Measurements from ENCODE around the gene FADS3. TPM values are rescaled to one million over a fixed set of nuclear protein-coding genes. Genes with fewer than 3 reads are reported as not detected.

The FADS3 gene
- total and polyA plus RNA-seq, 2 donors (not counting 1 experiment from before 2014, with no cell fraction given), result 79.9 to 224 TPM

DNA sequence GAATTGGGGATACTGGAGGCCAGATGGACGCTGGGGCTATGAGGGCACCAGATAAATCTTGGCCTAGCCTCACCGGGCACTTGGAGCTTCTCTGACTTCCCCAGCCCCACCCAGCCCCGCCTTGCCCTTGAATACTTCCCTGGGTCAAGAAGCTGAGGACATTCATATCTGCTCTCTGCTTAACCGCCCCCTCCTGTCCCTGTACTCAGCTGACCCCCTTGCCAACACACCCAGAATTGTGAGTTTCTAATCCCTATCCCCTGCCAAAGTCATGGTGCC lies 22.0 kb downstream of the FADS3 start:
- H3K27ac ChIP-seq (ENCODE audit: insufficient read depth, low read length), result no peak overlapping the region
- DNase-seq (ENCODE audit: low read depth in 2 of 2), result no peak
- no peaks in the 10 kb centered on the region for H3K9me3 ChIP-seq (ENCODE audit: control insufficient read depth, insufficient read depth, low read depth, low read length)
- H3K4me1 ChIP-seq (ENCODE audit: control insufficient read depth, extremely low read depth, insufficient read depth, low read length), result peaks cover 4% of the 10 kb centered on the region
- TF ChIP-seq EZH2 (IDR thresholded peaks at IDR 0.05; ENCODE audit: low read length, missing control alignments), result no peak
- TF ChIP-seq, protein P1, sequence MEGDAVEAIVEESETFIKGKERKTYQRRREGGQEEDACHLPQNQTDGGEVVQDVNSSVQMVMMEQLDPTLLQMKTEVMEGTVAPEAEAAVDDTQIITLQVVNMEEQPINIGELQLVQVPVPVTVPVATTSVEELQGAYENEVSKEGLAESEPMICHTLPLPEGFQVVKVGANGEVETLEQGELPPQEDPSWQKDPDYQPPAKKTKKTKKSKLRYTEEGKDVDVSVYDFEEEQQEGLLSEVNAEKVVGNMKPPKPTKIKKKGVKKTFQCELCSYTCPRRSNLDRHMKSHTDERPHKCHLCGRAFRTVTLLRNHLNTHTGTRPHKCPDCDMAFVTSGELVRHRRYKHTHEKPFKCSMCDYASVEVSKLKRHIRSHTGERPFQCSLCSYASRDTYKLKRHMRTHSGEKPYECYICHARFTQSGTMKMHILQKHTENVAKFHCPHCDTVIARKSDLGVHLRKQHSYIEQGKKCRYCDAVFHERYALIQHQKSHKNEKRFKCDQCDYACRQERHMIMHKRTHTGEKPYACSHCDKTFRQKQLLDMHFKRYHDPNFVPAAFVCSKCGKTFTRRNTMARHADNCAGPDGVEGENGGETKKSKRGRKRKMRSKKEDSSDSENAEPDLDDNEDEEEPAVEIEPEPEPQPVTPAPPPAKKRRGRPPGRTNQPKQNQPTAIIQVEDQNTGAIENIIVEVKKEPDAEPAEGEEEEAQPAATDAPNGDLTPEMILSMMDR (conservative IDR thresholded peaks at IDR 0.05 in 1 of 2, IDR thresholded peaks at IDR 0.05 in 1 of 2; ENCODE audit: low read depth in 1 of 2, low read length in 2 of 2), result no peak
- no peaks in the 10 kb centered on the region for H3K79me2 ChIP-seq (ENCODE audit: control insufficient read depth, insufficient read depth, low read length)
- no peaks in the 10 kb centered on the region for H3K27me3 ChIP-seq (ENCODE audit: control insufficient read depth, insufficient read depth, low read length)
- peaks cover 15% of the 10 kb centered on the region for H3K36me3 ChIP-seq (ENCODE audit: control insufficient read depth, insufficient read depth, low read length)
- no peak overlapping the region for H3K4me3 ChIP-seq (replicated peaks in 1 of 4; ENCODE audit: control extremely low read depth in 1 of 4, insufficient read depth in 1 of 4, low read depth in 3 of 4, low read length in 4 of 4)
- no peak overlapping the region for H2AFZ ChIP-seq (ENCODE audit: low read length)
- H4K20me1 ChIP-seq (ENCODE audit: control insufficient read depth, extremely low read depth, insufficient read depth, low read length), result no peaks in the 10 kb centered on the region
- no peak overlapping the region for H3K4me2 ChIP-seq (ENCODE audit: extremely low read depth, insufficient read depth, low read length)
- no peak overlapping the region for H3K9ac ChIP-seq (ENCODE audit: insufficient read depth, low read length)

DNA sequence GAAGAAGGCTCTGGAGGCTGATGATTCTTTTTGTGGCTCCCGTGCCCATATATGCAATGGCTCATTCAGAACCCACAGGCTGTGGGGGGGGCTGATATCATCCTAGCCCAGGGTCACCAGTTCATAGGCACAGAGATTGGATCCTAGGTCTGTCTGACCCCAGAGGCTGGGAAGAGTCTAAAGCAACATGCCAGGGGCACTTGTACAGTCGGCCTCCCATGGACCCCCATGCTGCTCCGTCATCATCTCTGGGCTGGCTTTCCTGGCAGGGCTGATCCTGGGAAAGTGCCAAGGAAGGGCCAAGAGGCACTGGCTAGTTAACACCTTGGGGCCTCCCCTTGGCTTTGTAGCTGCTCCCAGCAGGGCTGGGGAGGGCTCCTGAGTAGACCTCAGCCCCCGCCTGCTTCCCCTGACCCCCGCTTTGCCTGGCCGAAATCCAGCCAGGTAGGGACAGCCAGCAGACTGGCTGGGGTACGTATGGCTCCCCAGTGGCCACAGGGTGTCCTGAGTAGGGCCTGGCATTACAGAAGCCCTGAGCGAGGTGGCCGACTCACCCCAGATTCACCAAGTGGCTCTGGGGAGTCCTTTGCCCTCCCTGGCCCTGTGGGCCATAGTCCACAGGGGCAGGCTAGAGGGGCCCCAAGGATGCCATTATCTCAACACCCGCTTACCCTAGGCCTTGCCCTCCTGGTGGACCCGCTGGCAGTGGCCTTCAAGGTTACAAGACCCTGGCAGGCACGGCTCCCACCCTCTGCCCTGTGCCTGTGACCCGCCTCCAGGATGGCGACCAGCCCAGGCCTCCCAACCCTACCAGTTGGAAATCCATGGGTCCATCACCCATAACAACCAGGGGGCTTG lies 22.5 kb downstream of the FADS3 start:
- Histone ChIP-seq H2AFZ (ENCODE audit: low read length) (no peak overlapping the region), H3K9me3 (ENCODE audit: control insufficient read depth, insufficient read depth, low read depth, low read length) (no peaks in the 10 kb centered on the region), H3K27me3 (ENCODE audit: control insufficient read depth, insufficient read depth, low read length) (no peaks in the 10 kb centered on the region), H4K20me1 (ENCODE audit: control insufficient read depth, extremely low read depth, insufficient read depth, low read length) (no peaks in the 10 kb centered on the region), H3K79me2 (ENCODE audit: control insufficient read depth, insufficient read depth, low read length) (no peaks in the 10 kb centered on the region), H3K27ac (ENCODE audit: insufficient read depth, low read length) (no peak overlapping the region), H3K4me1 (ENCODE audit: control insufficient read depth, extremely low read depth, insufficient read depth, low read length) (peaks cover 4% of the 10 kb centered on the region), H3K36me3 (ENCODE audit: control insufficient read depth, insufficient read depth, low read length) (peaks cover 15% of the 10 kb centered on the region), H3K4me3 (replicated peaks in 1 of 4; ENCODE audit: control extremely low read depth in 1 of 4, insufficient read depth in 1 of 4, low read depth in 3 of 4, low read length in 4 of 4) (no peak overlapping the region), H3K9ac (ENCODE audit: insufficient read depth, low read length) (no peak overlapping the region), H3K4me2 (ENCODE audit: extremely low read depth, insufficient read depth, low read length) (no peak overlapping the region)
- DNase-seq (ENCODE audit: low read depth in 2 of 2), result no peak
- TF ChIP-seq EZH2 (IDR thresholded peaks at IDR 0.05; ENCODE audit: low read length, missing control alignments), result no peak
- TF ChIP-seq, protein P1 (conservative IDR thresholded peaks at IDR 0.05 in 1 of 2, IDR thresholded peaks at IDR 0.05 in 1 of 2; ENCODE audit: low read depth in 1 of 2, low read length in 2 of 2), result no peak

DNA sequence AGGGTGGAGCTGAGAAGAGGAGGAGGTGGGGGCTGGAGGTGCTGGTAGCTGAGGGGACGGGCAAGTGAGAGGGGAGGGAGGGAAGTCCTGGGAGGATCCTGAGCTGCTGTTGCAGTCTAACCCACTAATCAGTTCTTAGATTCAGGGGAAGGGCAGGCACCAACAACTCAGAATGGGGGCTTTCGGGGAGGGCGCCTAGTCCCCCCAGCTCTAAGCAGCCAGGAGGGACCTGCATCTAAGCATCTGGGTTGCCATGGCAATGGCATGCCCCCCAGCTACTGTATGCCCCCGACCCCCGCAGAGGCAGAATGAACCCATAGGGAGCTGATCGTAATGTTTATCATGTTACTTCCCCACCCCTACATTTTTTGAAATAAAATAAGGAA lies 24.4 kb downstream of the FADS3 start:
- H3K9me3 ChIP-seq (ENCODE audit: control insufficient read depth, insufficient read depth, low read depth, low read length), result no peaks in the 10 kb centered on the region
- no peaks in the 10 kb centered on the region for H3K27me3 ChIP-seq (ENCODE audit: control insufficient read depth, insufficient read depth, low read length)
- no peaks in the 10 kb centered on the region for H3K79me2 ChIP-seq (ENCODE audit: control insufficient read depth, insufficient read depth, low read length)
- TF ChIP-seq, protein P1 (conservative IDR thresholded peaks at IDR 0.05 in 1 of 2, IDR thresholded peaks at IDR 0.05 in 1 of 2; ENCODE audit: low read depth in 1 of 2, low read length in 2 of 2), result no peak
- no peak for TF ChIP-seq EZH2 (IDR thresholded peaks at IDR 0.05; ENCODE audit: low read length, missing control alignments)
- peaks cover 25% of the 10 kb centered on the region for H3K36me3 ChIP-seq (ENCODE audit: control insufficient read depth, insufficient read depth, low read length)
- H3K4me3 ChIP-seq (replicated peaks in 1 of 4; ENCODE audit: control extremely low read depth in 1 of 4, insufficient read depth in 1 of 4, low read depth in 3 of 4, low read length in 4 of 4), result no peak overlapping the region
- H3K4me1 ChIP-seq (ENCODE audit: control insufficient read depth, extremely low read depth, insufficient read depth, low read length), result peaks cover 4% of the 10 kb centered on the region
- H3K9ac ChIP-seq (ENCODE audit: insufficient read depth, low read length), result no peak overlapping the region
- H3K4me2 ChIP-seq (ENCODE audit: extremely low read depth, insufficient read depth, low read length), result no peak overlapping the region
- no peaks in the 10 kb centered on the region for H4K20me1 ChIP-seq (ENCODE audit: control insufficient read depth, extremely low read depth, insufficient read depth, low read length)
- H2AFZ ChIP-seq (ENCODE audit: low read length), result no peak overlapping the region
- no peak for DNase-seq (ENCODE audit: low read depth in 2 of 2)
- H3K27ac ChIP-seq (ENCODE audit: insufficient read depth, low read length), result no peak overlapping the region

All from fibroblast of lung (primary cell).